Urinary bladder (tissue), 4 donors: ENCODE results near the gene SAMD4B. TPM values are rescaled to one million over a fixed set of nuclear protein-coding genes. Genes with fewer than 3 reads are reported as not detected.
A peak's percentile ranks its signal among the peaks of the same experiment; 100 is the strongest.

Experiments
- DNase-seq: peaks from one replicate; pipeline ENCODE4 v3.0.0-alpha.2; 2015; ENCODE audit errors: extremely low spot score
- H3K27ac ChIP-seq: one replicate; pipeline ENCODE4 v1.5.1; 2013; ENCODE audit warnings: low read depth, mild to moderate bottlenecking, moderate library complexity
- H3K36me3 ChIP-seq: one replicate; pipeline ENCODE4 v1.6.1; 2013; ENCODE audit warnings: mild to moderate bottlenecking, moderate library complexity; ENCODE audit not compliant: insufficient read depth
- H3K4me1 ChIP-seq: one replicate; pipeline ENCODE4 v1.6.1; 2013; ENCODE audit warnings: mild to moderate bottlenecking, moderate library complexity; ENCODE audit not compliant: insufficient read depth
- H3K4me3 ChIP-seq: one replicate; pipeline ENCODE4 v1.5.1; 2013; ENCODE audit warnings: low read depth, low read length
- WGBS: extraction: QIAGEN DNeasy Blood & Tissue Kit; methylation state at CpG from one replicate; pipeline ENCODE4 v1.1.7; 2013; 5-methylcytosine and 5-hydroxymethylcytosine counted together
- polyA plus RNA-seq: library from polyadenylated mRNA; stranded (reverse); fragments of 200-250 nt; gene quantifications from one replicate; pipeline ENCODE4 v1.2.3, GENCODE V29; 2013
- total RNA-seq: library from RNA; depleted of rRNA; stranded (reverse); fragments of >200 nt; gene quantifications from one replicate; pipeline ENCODE4 v1.2.3, GENCODE V29; 2014
- donor health status: healthy with polysubstance abuse.
- donor health status: healthy.

SAMD4B gene
- total RNA-seq, result 37.3 TPM
- 118 TPM for polyA plus RNA-seq

- under 1% methylated on average over 99 of the region's 105 CpGs for WGBS
- peak; percentile 89 for DNase-seq
- Histone ChIP-seq H3K4me1 (no peaks in the 10 kb centered on the region), H3K4me3 (peak within 1 kb of the TSS; percentile 92), H3K27ac (peak within 1 kb of the TSS; percentile 91), H3K36me3 (no peaks in the 10 kb centered on the region)
Measured at GRCh38 chr19:39341719-39342604, at the start of gene SAMD4B. SAMD4B (plus strand) TSS chr19:39342421; CDS start chr19:39356894, 14,473 bp downstream.

GRCh38 chr19:39293394-39293793 is 48.8 kb upstream of the SAMD4B start:
- WGBS, result 52% methylated on average over 4 of the region's 4 CpGs

GRCh38 chr19:39296055-39296645 is 46.1 kb upstream of the SAMD4B start, which contains the start of gene IFNL1:
IFNL1 (plus strand) TSS chr19:39296407; CDS start chr19:39296422, 15 bp downstream.
- no peak for DNase-seq
- Histone ChIP-seq H3K36me3 (no peaks in the 10 kb centered on the region), H3K27ac (no peak within 1 kb of the TSS), H3K4me1 (no peaks in the 10 kb centered on the region), H3K4me3 (no peak within 1 kb of the TSS)
- WGBS, result 81% methylated on average over 11 of the region's 11 CpGs

More at GRCh38 chr19:39293394-39293793, 48.8 kb upstream of the SAMD4B start:
- Histone ChIP-seq H3K27ac (no peak overlapping the region), H3K4me3 (no peak overlapping the region), H3K36me3 (no peaks in the 10 kb centered on the region), H3K4me1 (no peaks in the 10 kb centered on the region)
- no peak for DNase-seq

- 91% methylated on average over 4 of the region's 4 CpGs for WGBS
- Histone ChIP-seq H3K27ac (no peak overlapping the region), H3K4me3 (no peak overlapping the region), H3K4me1 (no peaks in the 10 kb centered on the region), H3K36me3 (no peaks in the 10 kb centered on the region)
- DNase-seq, result no peak
Measured at GRCh38 chr19:39296906-39297305, 45.3 kb upstream of the SAMD4B start.

GRCh38 chr19:39297931-39298634 is 44.1 kb upstream of the SAMD4B start:
- no peak for DNase-seq
- H3K27ac ChIP-seq, result no peak overlapping the region
- H3K36me3 ChIP-seq, result no peaks in the 10 kb centered on the region
- 62% methylated on average over 17 of the region's 17 CpGs for WGBS
- H3K4me3 ChIP-seq, result no peak overlapping the region
- H3K4me1 ChIP-seq, result no peaks in the 10 kb centered on the region

- Histone ChIP-seq H3K4me3 (no peak overlapping the region), H3K4me1 (no peaks in the 10 kb centered on the region), H3K36me3 (no peaks in the 10 kb centered on the region), H3K27ac (no peak overlapping the region)
- no peak for DNase-seq
- 93% methylated on average over 9 of the region's 9 CpGs for WGBS
Measured at GRCh38 chr19:39299404-39299803, 42.8 kb upstream of the SAMD4B start.

GRCh38 chr19:39299832-39300231 is 42.4 kb upstream of the SAMD4B start:
- WGBS, result 91% methylated on average over 10 of the region's 10 CpGs

GRCh38 chr19:39301021-39301420 is 41.2 kb upstream of the SAMD4B start:
- DNase-seq, result no peak
- no peaks in the 10 kb centered on the region for H3K36me3 ChIP-seq
- WGBS, result 78% methylated on average over 4 of the region's 4 CpGs
- no peak overlapping the region for H3K4me3 ChIP-seq
- no peak overlapping the region for H3K27ac ChIP-seq
- H3K4me1 ChIP-seq, result no peaks in the 10 kb centered on the region

More at GRCh38 chr19:39299832-39300231, 42.4 kb upstream of the SAMD4B start:
- no peak overlapping the region for H3K4me3 ChIP-seq
- DNase-seq, result no peak
- H3K36me3 ChIP-seq, result no peaks in the 10 kb centered on the region
- no peaks in the 10 kb centered on the region for H3K4me1 ChIP-seq
- H3K27ac ChIP-seq, result no peak overlapping the region

- Histone ChIP-seq H3K4me3 (no peak overlapping the region), H3K36me3 (no peaks in the 10 kb centered on the region), H3K4me1 (no peaks in the 10 kb centered on the region), H3K27ac (no peak overlapping the region)
- 85% methylated on average over 3 of the region's 3 CpGs for WGBS
- DNase-seq, result no peak
Measured at GRCh38 chr19:39301562-39301961, 40.7 kb upstream of the SAMD4B start.

GRCh38 chr19:39303373-39304184 is 38.6 kb upstream of the SAMD4B start:
- WGBS, result 45% methylated on average over 10 of the region's 10 CpGs
- DNase-seq, result no peak
- H3K27ac ChIP-seq, result no peak overlapping the region
- H3K4me3 ChIP-seq, result no peak overlapping the region
- no peaks in the 10 kb centered on the region for H3K4me1 ChIP-seq
- H3K36me3 ChIP-seq, result no peaks in the 10 kb centered on the region

- Histone ChIP-seq H3K36me3 (no peaks in the 10 kb centered on the region), H3K4me3 (no peak overlapping the region), H3K27ac (no peak overlapping the region), H3K4me1 (no peaks in the 10 kb centered on the region)
- DNase-seq, result no peak
Measured at GRCh38 chr19:39304185-39304513, 38.1 kb upstream of the SAMD4B start.

GRCh38 chr19:39304701-39305571 is 37.3 kb upstream of the SAMD4B start:
- no peaks in the 10 kb centered on the region for H3K36me3 ChIP-seq
- WGBS, result 38% methylated on average over 6 of the region's 6 CpGs
- H3K27ac ChIP-seq, result no peak overlapping the region
- no peaks in the 10 kb centered on the region for H3K4me1 ChIP-seq
- H3K4me3 ChIP-seq, result no peak overlapping the region
- no peak for DNase-seq
